HepG2 (cell line): ENCODE measurements around the gene POU2F2. TPM values are rescaled to one million over a fixed set of nuclear protein-coding genes. Genes with fewer than 3 reads are reported as not detected.

Experiments used
- ATAC-seq: fragments of 200-7000 bp; cut with Tn5 transposase; 3 replicates; pipeline ENCODE4 v1.9.1; 2020; ENCODE audit warnings: mild to moderate bottlenecking, moderate library complexity
- BruUV-seq: library from RNA; stranded (reverse); fragments of 400-500 nt; replicated peaks from 2 replicates; lab custom pipeline; 2021; lab: Mats Ljungman, UMichigan
- CTCF ChIA-PET: fragments of 300-600 bp; formaldehyde crosslinking; extraction: SDS; loops from one replicate; lab custom pipeline; 2021; ENCODE audit warnings: low total read pairs, inconsistent platforms, low intra/inter-chr PET ratio; lab: Yijun Ruan, JAX
- POLR2A ChIA-PET: fragments of 350-600 bp; sonication (Branson Sonifier 250); formaldehyde crosslinking; loops from one replicate; lab custom pipeline; 2020; ENCODE audit warnings: antibody characterized with exemption, inconsistent platforms; lab: Yijun Ruan, JAX
- DNase-seq: peaks from one replicate; pipeline ENCODE4 v3.0.0-alpha.2; 2015; ENCODE audit warnings: low spot score
- FAIRE-seq: peaks from 3 replicates; lab custom pipeline; 2011; peaks lifted over from hg19 to GRCh38; lab: Jason Lieb, UNC
- H2AFZ ChIP-seq: one replicate; pipeline ENCODE4 v1.6.1; 2011; ENCODE audit warnings: low read length, inconsistent platforms
- H3K27ac ChIP-seq: fragments of 300-600 bp; 3 replicates; pipeline ENCODE4 v1.8.0; 2011; ENCODE audit warnings: mixed run types, mild to moderate bottlenecking, mixed read lengths, low read length, inconsistent platforms; ENCODE audit not compliant: insufficient read depth; ENCODE audit errors: extremely low read length
- H3K27me3 ChIP-seq, 2 experiments: fragments of 200-600 bp in 1 of 2; 2 replicates in 1 of 2; 3 replicates in 1 of 2; pipeline versions ENCODE4 v1.6.0 to v1.8.0; 2011; ENCODE audit warnings: low read length in 2 of 2, mild to moderate bottlenecking in 2 of 2, moderate library complexity in 2 of 2, inconsistent platforms in 1 of 2; ENCODE audit not compliant: insufficient read depth in 2 of 2, control insufficient read depth in 1 of 2
- H3K36me3 ChIP-seq, 2 experiments: fragments of 200-600 bp in 1 of 2; replicated peaks in 1 of 2; 2 replicates in 1 of 2; 3 replicates in 1 of 2; pipeline versions ENCODE4 v1.5.1 to v1.8.0; 2011; ENCODE audit warnings: low read length in 2 of 2, inconsistent platforms in 1 of 2; ENCODE audit not compliant: insufficient read depth in 2 of 2, control insufficient read depth in 1 of 2
- H3K4me1 ChIP-seq: 2 replicates; pipeline ENCODE4 v1.5.1; 2012; ENCODE audit warnings: low read length, inconsistent platforms; ENCODE audit not compliant: insufficient read depth
- H3K4me2 ChIP-seq: 2 replicates; pipeline ENCODE4 v1.6.0; 2011; ENCODE audit warnings: low read depth, low read length, inconsistent platforms
- H3K4me3 ChIP-seq, 3 experiments: fragments of 200-600 bp in 1 of 3; sonication (generic), shearing (Covaris generic) in 1 of 3; replicated peaks in 1 of 3; 2 replicates each; pipeline ENCODE4 v1.5.1; 2011 to 2016; ENCODE audit warnings: low read length in 3 of 3, inconsistent platforms in 2 of 3, low read depth in 2 of 3, mild to moderate bottlenecking in 2 of 3, control low read depth in 1 of 3, mixed read lengths in 1 of 3; ENCODE audit not compliant: insufficient read depth in 1 of 3
- H3K79me2 ChIP-seq: one replicate; pipeline ENCODE4 v1.6.1; 2011; ENCODE audit warnings: low read length, inconsistent platforms; ENCODE audit not compliant: insufficient read depth
- H3K9ac ChIP-seq: 2 replicates; pipeline ENCODE4 v1.6.0; 2011; ENCODE audit warnings: mild to moderate bottlenecking, low read depth, low read length, inconsistent platforms; ENCODE audit not compliant: insufficient read depth
- H3K9me3 ChIP-seq: 2 replicates; pipeline ENCODE4 v1.5.1; 2012; ENCODE audit warnings: mild to moderate bottlenecking, low read length
- H4K20me1 ChIP-seq: 2 replicates; pipeline ENCODE4 v1.6.0; 2011; ENCODE audit warnings: inconsistent platforms, mild to moderate bottlenecking, low read length, moderate library complexity; ENCODE audit not compliant: insufficient read depth
- IRF1 ChIP-seq: sonication (generic); formaldehyde crosslinking; IDR thresholded peaks from 2 replicates; pipeline ENCODE4 v1.4.0; 2020; ENCODE audit warnings: low read depth, mild to moderate bottlenecking, missing genetic modification reagents
- IRF2 ChIP-seq: IDR thresholded peaks from 2 replicates; pipeline ENCODE4 v1.6.1; 2018; ENCODE audit warnings: missing genetic modification reagents, missing compliant biosample characterization
- SAP130 ChIP-seq: IDR thresholded peaks from 2 replicates; pipeline ENCODE4 v1.6.1; 2016; ENCODE audit warnings: low read depth
- ZBTB2 ChIP-seq: sonication (generic); formaldehyde crosslinking; IDR thresholded peaks from 2 replicates; pipeline ENCODE4 v1.8.0; 2022; ENCODE audit warnings: low read depth, missing genetic modification reagents
- WGBS: methylation state at CpG from one replicate; pipeline ENCODE4 v1.1.6; 2017; ENCODE audit warnings: low lambda C conversion rate; 5-methylcytosine and 5-hydroxymethylcytosine counted together
- in situ Hi-C: cut with HindIII; loops from 2 replicates; pipeline ENCODE4 v1.10.0; 2017; ENCODE audit warnings: low pct_unique_long_range_greater_than_20kb; ENCODE audit not compliant: extremely low pct_ligation_motif_present
- intact Hi-C: fragments of 100-400 bp; cut with micrococcal nuclease; formaldehyde crosslinking; loops from one replicate; pipeline ENCODE4 v1.10.0; 2022; ENCODE audit not compliant: unreplicated experiment
- polyA plus RNA-seq, 8 experiments: library from polyadenylated mRNA; depleted of rRNA in 3 of 8; stranded (reverse) in 7 of 8; unstranded in 1 of 8; fragments of >200 nt; fragmentation: Illumina TruSeq in 4 of 8; extraction: Trizol in 4 of 8; gene quantifications; 2 replicates each; pipeline versions ENCODE4 v1.2.1 to v1.2.3, GENCODE V29; 2011 to 2016; ENCODE audit warnings: low read depth in 4 of 8, missing spikeins in 1 of 8, mixed read lengths in 1 of 8; ENCODE audit not compliant: insufficient read depth in 1 of 8
- total RNA-seq, 5 experiments: library from RNA; depleted of rRNA; stranded (reverse); fragments of >200 nt; fragmentation: Illumina TruSeq; extraction: Trizol; gene quantifications; 2 replicates each; pipeline ENCODE4 v1.2.3, GENCODE V29; 2016; ENCODE audit warnings: low read depth in 1 of 5

POU2F2 gene
- total and polyA plus RNA-seq, 2 of the 13 experiments (the other 11 are each of a cell fraction or from before 2014, with no cell fraction given): 0.09 to 0.17 TPM

GRCh38 chr19:42048992-42049391, 83.3 kb downstream of the POU2F2 start:
- peak overlapping the region; percentile 81 for H3K4me2 ChIP-seq
- in situ Hi-C loops: no loop called here

More at GRCh38 chr19:42048992-42049391, 83.3 kb downstream of the POU2F2 start:
- DNase-seq (no peak), ATAC-seq (no peak; the same call in 1 of the 3 replicates), FAIRE-seq (no peak)
- H3K9me3 ChIP-seq: no peaks in the 10 kb centered on the region
- H3K4me1 ChIP-seq: peaks cover 5% of the 10 kb centered on the region
- H3K36me3 ChIP-seq: no peaks in the 10 kb centered on the region
- 1% methylated on average over 4 of the region's 4 CpGs for WGBS
- peak overlapping the region; percentile 96 for H2AFZ ChIP-seq
- H3K9ac ChIP-seq: peak overlapping the region; percentile 39
- intact Hi-C loops: no loop called here
- ChIA-PET POLR2A (interaction anchor here (1.2 kb wide), 1 partner anchor 27 kb away, joined by 3 read pairs; the partner anchor contains the start of gene ZNF574), CTCF (no interaction called here)
- no peak overlapping the region for H3K27ac ChIP-seq
- H3K79me2 ChIP-seq: no peaks in the 10 kb centered on the region
- TF ChIP-seq IRF2 (CRISPR knock-in tag) (peak; percentile 80; the same call in 1 of the 2 replicates), SAP130 (CRISPR knock-in tag) (peak; percentile 17; the same call in 1 of the 2 replicates), ZBTB2 (CRISPR knock-in tag) (no peak), IRF1 (CRISPR knock-in tag) (peak; percentile 91)
- BruUV-seq: no TSS peak
- peaks cover 1 to 15% of the 10 kb centered on the region in 2 experiments; a peak in 2 of 5 replicates for H3K27me3 ChIP-seq
- H3K4me3 ChIP-seq: peak overlapping the region; percentile 30 to 63 (median 39)
- H4K20me1 ChIP-seq: no peaks in the 10 kb centered on the region
